Activated CD8-positive, alpha-beta memory T cell treated with anti-CD3 and anti-CD28 coated beads for 36 hours (primary cell): ENCODE data around the gene SLC33A1. TPM values are rescaled to one million over a fixed set of nuclear protein-coding genes. Genes with fewer than 3 reads are reported as not detected.

Experiments
- CTCF ChIA-PET: fragments of 350-600 bp; sonication (Branson Sonifier 250); formaldehyde crosslinking; loops from one replicate; lab custom pipeline; 2021; ENCODE audit warnings: antibody characterized with exemption; lab: Charles Lee
- POLR2A ChIA-PET: fragments of 350-600 bp; sonication (Branson Sonifier 250); formaldehyde crosslinking; loops from one replicate; lab custom pipeline; 2021; ENCODE audit warnings: antibody characterized with exemption; lab: Charles Lee
- total RNA-seq, 2 experiments: library from RNA; stranded (reverse); gene quantifications; one replicate each; pipeline ENCODE4 v1.2.3, GENCODE V29; 2021

The SLC33A1 gene
- total RNA-seq, 2 experiments from 2014 or later: 21.0 to 22.1 TPM

DNA sequence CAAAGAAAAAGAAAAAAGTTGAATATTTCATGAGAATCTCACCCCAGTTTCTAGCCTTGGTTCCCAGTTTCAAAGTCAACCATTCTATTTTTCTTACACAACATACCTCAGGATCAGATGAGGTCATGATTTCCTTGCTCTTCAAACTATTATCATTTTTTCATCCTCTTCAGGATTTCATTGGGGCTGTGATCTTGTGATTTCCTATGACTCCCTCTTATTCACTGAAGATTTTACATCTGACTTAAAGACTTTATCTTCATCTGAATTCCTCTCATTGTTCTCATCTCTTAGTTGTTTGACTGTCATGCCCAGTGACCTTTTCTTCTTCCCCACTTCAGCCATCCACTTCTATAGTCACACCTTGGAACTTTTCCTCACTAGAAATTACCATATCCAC, 45.0 kb downstream of the SLC33A1 start:
- CTCF ChIA-PET: no interaction called here
- POLR2A ChIA-PET: no interaction called here

DNA sequence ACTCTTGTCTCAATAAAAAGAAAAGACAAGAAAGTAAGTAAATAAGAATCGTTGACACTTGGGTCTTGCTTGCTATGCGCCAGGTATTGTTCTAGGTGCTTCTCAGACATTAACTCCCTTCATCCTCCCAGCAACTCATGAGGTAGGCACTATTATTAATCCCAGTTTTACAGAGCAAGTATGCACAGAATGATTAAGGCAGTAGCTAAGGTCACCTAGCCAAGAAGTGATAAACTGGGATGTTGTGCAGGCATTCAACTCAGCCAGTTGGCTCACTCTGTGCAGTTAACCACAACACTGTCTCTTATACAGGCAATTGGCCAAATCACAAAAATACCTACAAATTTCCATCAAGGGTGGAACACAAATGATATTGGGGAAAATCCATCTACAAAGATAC, 46.4 kb downstream of the SLC33A1 start:
- CTCF ChIA-PET: no interaction called here

DNA sequence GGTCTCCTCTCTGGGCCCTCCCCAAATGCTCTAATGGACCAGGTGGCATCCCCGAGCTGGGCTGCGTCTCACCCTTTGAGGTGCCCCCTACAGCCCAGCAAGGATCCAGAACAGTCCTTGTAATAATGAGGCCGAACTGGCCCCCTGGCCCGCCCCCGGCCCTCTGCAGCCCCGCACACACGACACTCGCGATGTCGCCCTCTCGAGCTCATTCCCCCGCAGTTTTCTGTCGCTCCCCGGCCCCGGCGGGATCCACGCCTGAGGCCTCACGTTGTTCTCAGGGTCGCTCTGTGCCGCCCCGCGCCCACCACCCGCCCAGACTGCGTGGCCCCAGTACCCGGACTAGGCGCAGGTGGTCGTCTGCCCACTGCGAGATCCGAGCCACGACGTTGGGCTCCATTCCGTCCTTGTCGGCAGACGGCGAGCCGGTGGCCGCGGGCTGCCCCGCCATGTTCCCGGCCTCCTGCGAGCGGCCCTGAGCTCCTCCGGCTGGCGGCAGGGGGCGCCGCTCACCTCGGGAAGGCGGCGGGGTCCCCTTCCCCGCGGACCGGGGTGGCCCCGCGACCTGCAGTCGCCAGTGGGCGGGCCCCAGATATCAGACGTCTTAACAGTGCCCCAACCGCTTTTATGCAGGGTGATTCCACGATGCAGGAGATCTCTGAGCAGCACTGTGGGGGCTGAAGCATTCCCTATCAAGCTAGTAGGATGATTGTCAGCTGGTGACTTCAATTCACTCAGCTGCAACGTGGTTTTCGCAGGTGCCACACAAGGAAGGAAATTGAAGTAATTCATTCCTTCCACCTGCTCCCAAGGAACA, 48.2 kb downstream of the SLC33A1 start, which contains the start of gene C3orf33:
Gene C3orf33, minus strand, starts transcription at position 477 of the 817 bp plus-strand sequence. Its CDS starts 26 bp downstream, at position 451.
- ChIA-PET CTCF (interaction anchor here (0.6 to 2.6 kb wide), 28 partner anchors 7 to 305 kb away, joined by 3 to 26 read pairs (median 4); partner anchors contain the start of genes GMPS and SLC33A1), POLR2A (interaction anchor here (0.6 to 2.4 kb wide), 5 partner anchors 48 to 710 kb away, joined by 3 to 20 read pairs (median 4); partner anchors contain the start of genes GMPS and SLC33A1)

More for the DNA sequence above, 46.4 kb downstream of the SLC33A1 start:
- POLR2A ChIA-PET: no interaction called here

DNA sequence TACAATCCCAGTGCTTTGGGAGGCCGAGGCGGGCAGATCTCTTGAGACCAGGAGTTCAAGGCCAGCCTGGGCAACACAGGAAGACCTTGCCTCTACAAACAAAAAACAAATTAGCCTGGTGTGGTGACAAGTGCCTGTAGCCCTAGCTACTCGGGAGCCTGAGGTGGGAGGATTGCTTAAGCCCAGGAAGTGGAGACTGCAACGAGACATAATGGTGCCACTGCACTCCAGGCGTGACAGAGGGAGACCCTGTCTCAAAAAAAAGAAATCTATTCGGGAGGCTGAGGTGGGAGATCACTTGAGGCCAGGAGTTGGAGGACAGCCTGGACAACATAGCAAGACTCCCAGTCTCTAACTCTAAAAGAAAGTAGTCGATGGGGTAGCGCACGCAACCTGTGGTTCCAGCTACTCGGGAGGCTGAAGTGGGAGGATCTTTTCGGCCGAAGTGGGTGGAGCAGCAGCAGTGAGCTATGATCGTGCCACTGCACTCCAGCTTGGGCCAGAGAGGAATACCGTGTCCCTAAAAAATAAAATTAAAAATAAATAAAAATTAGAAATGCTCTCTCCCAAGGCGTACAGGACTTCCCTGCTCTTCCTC, 48.9 kb downstream of the SLC33A1 start:
- POLR2A ChIA-PET: interaction anchor here (1.0 to 2.4 kb wide), 3 partner anchors 48 to 68 kb away, joined by 3 to 20 read pairs (median 18); partner anchors contain the start of genes GMPS and SLC33A1
- CTCF ChIA-PET: interaction anchor here (0.6 to 2.6 kb wide), 25 partner anchors 11 to 305 kb away, joined by 3 to 26 read pairs (median 4); partner anchors contain the start of genes GMPS and SLC33A1

DNA sequence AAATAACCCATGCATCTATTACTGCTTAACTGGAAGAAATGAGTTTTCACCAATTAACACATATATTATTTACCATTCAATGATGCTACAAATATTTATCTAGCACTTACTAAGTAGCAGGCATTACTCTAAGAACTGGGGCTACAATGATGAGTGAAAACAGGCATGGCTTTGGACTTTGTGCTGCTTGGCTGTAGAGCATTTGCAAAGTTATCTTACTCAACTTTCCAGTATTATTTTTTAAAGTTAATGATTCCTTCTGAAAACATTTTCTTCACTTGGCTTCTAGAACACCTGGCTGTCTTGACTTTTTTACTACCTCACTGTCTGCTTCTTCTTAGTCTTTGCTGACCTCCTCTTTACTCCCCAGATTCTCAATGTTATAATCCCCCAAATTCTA, 49.9 kb downstream of the SLC33A1 start:
- POLR2A ChIA-PET: no interaction called here
- CTCF ChIA-PET: interaction anchor here (2.6 kb wide), 1 partner anchor 49 kb away, joined by 13 read pairs; the partner anchor contains the start of gene SLC33A1

DNA sequence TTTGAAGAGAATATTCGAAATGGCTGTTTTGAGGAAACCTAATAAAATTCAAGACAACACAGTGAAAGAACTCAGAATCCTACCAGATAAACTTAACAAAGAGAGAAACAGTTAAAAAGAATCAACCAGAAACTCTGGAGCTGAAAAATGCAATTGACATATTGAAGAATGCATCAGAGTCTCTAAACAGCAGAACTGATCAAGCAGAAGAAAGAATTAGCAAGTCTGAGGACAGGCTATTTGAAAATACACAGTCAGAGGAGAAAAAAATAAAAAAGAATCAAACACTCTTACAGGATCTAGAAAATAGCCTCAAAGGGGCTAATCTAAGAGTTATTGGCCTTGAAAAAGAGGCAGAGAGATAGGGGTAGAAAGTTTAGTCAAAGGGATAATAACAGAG, 61.7 kb downstream of the SLC33A1 start:
- ChIA-PET CTCF (no interaction called here), POLR2A (no interaction called here)

DNA sequence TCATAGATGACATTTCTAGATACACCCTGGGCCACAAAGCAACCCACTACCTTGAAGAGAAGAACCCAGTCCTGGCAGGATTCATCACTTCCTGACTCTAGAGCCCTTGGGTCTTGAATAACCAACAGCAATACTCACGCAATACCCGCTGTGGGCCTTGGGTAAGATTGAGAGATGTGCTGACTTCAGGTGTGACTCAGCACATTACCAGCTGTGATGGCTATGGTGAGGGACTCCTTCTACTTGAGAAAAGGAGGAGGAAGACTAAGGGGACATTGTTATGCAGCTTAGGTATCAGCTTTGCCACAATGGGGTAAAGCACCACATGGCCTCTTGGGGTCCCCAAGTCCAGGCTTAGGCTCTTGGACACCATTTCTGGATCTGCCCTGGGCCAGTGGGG, 63.0 kb downstream of the SLC33A1 start:
- ChIA-PET CTCF (no interaction called here), POLR2A (no interaction called here)

DNA sequence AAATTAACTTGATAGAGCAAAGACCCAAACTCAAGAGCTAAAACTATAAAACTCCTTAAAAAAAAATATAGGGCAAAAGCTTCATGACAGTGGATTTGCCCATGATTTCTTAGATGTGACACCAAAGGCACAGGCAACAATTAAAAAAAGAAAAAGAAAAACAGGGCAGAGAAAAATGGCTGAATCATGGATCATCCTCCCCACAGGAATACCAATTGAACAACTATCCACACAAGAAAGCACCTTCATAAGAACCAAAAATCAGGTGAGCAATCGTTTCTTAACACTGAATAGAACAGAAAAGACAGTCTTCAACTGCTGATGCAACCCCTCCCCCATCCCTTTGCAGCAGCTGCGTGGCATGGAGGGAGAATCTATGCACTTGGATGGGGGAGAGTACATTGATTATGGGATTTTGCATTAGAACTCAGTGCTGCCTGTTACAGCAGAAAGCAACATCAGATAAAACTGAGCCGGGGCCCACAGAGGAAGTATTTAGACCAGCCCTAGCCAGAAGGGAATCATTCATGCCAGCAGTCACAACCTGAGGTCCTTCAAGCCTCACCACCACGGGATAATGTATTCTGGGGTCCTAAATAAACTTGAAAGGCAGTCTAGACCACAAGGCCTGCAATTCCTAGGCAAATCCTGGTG, 63.8 kb downstream of the SLC33A1 start:
- CTCF ChIA-PET: interaction anchor here (0.7 kb wide), 1 partner anchor 131 kb away, joined by 3 read pairs; no protein-coding TSS in a partner anchor

DNA sequence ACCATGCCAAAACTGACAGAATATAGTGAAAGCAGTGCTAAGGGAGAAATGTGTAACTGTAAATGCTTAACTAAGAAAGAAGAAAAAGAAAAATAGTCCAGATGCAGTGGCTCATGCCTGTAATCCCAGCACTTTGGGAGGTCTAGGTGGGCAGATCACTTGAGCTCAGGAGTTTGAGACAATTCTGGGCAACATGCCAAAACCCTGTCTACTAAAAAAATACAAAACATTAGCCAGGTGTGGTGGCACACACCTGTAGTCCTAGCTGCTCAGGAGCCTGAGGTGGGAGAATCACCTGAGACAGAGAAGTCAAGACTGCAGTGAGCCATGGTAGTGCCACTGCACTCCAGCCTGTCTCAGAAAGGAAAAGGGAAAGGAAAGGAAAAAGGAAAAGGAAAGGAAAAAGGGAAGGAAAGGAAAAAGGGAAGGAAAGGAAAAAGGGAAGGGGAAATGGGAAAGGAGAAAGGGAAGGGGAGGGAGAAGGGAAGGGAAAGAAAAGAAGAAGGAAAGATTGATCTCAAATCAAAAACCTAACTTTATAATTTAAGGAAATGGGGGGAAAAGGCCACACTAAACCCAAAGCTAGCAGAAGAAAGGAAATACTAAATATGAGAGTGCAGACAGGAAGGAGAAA, 68.4 kb downstream of the SLC33A1 start:
- CTCF ChIA-PET: interaction anchor here (0.8 kb wide), 1 partner anchor 20 kb away, joined by 3 read pairs; the partner anchor contains the start of gene C3orf33
- POLR2A ChIA-PET: no interaction called here

More for the DNA sequence above, 63.8 kb downstream of the SLC33A1 start:
- POLR2A ChIA-PET: no interaction called here

DNA sequence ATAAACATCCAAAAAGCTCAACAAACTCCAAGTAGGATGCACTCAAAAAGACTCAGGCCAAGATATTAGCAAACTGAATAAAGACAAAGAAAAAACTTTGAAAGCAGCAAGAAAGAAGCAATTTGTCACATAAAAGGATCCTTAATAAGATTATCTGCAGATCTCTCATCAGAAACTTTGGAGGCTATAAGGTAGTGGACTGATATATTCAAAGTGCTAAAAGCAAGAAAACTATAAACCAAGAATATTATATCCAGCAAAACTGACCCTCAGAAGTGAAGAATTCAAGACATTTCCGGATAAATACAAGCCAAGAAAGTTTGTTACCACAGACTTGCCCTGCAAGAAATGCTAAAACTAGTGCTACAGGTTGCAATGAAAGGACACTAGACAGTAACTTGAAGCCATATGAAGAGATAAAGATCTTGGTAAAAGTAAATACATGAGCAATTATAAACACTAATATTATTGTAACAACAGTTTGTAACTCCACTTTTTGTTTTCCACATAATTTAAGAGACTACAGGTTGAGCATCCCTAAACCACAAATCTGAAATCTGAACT, 71.8 kb downstream of the SLC33A1 start:
- CTCF ChIA-PET: no interaction called here
- POLR2A ChIA-PET: no interaction called here

DNA sequence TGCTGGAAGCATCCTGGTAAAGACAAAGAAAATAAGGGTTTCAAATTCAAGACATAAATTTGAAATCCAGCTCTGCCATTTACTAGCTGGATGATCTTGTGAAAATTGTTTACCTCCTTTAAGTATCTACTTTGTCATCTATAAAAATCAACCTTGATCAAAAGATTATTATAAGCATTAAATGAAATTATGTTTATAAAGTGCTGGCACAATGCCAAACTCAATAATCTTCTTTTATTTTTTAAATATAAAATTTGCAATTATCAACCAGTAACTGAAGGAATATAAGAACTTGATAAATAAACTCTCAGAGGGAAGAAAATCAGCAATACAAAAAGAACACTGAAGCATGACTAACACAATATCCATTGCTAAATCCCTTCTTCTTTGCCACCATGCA, 73.9 kb downstream of the SLC33A1 start:
- POLR2A ChIA-PET: no interaction called here
- CTCF ChIA-PET: interaction anchor here (0.8 kb wide), 1 partner anchor 26 kb away, joined by 4 read pairs; the partner anchor contains the start of gene C3orf33

DNA sequence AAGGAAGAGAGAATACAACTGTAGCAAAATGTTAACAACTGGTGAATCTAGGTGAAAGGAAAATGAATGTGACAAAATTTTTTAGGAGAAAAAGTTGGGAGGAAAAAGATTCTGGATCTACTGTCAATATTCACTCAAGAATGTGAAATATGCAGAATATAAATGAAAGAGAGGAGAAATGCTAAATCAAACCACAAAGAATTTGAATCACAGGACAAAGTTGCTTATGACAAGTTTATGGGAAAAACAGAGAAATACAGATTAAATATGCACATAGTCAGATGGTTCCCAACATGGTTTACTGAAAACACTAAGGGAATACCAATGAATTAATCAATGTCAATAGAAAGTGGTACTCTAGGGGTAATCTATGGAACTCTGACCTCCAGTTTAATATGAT, 75.8 kb downstream of the SLC33A1 start:
- ChIA-PET POLR2A (no interaction called here), CTCF (no interaction called here)

DNA sequence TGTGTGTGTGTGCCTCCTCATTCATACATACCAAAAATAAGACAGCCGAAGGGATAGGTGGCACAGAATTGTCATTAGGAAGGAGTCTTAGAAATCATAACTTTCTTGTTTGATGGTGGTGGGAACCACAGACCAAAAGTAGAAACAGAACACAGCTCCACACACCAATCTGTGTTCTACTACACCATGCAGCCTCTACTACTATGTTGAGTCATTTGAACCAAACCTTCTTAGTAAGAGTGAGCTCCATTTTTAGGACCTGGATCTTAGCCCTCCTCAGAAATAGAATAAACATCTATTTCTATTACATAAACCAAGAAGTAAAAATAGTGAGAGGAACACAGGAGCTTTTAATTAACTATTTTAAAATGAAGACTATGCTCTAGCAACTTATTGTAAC, 81.4 kb downstream of the SLC33A1 start:
- ChIA-PET POLR2A (no interaction called here), CTCF (interaction anchor here (0.7 kb wide), 1 partner anchor 11 kb away, joined by 3 read pairs; no protein-coding TSS in a partner anchor)

DNA sequence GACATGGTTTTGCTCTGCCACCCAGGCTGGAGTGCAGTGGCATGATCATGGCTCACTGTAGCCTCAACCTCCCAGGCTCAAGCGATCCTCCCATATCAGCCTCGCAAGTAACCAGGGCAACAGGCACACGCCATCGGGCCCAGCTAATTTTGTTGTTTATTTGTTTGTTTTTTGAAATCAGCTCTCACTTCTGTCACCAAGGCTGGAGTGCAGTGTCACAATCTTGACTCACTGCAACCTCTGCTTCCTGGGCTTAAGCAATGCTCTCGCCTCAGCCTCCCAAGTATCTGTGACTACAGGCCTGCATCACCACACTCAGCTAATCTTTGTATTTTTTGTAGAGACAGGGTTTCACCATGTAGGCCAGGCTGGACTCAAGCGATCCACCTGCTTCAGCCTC, 83.1 kb downstream of the SLC33A1 start:
- CTCF ChIA-PET: no interaction called here
- POLR2A ChIA-PET: no interaction called here

Other genes with a start within 250 kb of the SLC33A1 start
- gene PLCH1, start 109.4 kb downstream of the SLC33A1 start, total RNA-seq: under 1 TPM; 0.08 to 0.10 TPM
- 1 to 10 TPM; 2.0 to 2.5 TPM for gene C3orf33, start 48.1 kb downstream of the SLC33A1 start, total RNA-seq
- gene GMPS, start 16.2 kb upstream of the SLC33A1 start, total RNA-seq: 100 to 1,000 TPM; 128 to 129 TPM